Mucosa of descending colon (tissue), 3 donors: ENCODE results near the gene MAPKAP1. TPM values are rescaled to one million over a fixed set of nuclear protein-coding genes. Genes with fewer than 3 reads are reported as not detected.

Experiments used
- ATAC-seq: fragments of 200-7000 bp; cut with Tn5 transposase; one replicate; pipeline ENCODE4 v1.9.1; 2020; ENCODE audit warnings: mild to moderate bottlenecking, moderate library complexity
- DNase-seq, 3 donors: peaks; one replicate each; pipeline ENCODE4 v3.0.0-alpha.2; 2020
- H3K36me3 ChIP-seq: fragments of 200-600 bp; one replicate; pipeline ENCODE4 v1.8.0; 2021; ENCODE audit warnings: low read depth, mild to moderate bottlenecking
- H3K4me1 ChIP-seq: fragments of 200-600 bp; one replicate; pipeline ENCODE4 v1.8.0; 2021; ENCODE audit warnings: low read depth, mild to moderate bottlenecking
- H3K4me3 ChIP-seq: fragments of 200-600 bp; one replicate; pipeline ENCODE4 v1.8.0; 2021; ENCODE audit warnings: mild to moderate bottlenecking
- H3K9me3 ChIP-seq: fragments of 200-600 bp; one replicate; pipeline ENCODE4 v1.8.0; 2021; ENCODE audit warnings: mild to moderate bottlenecking
- intact Hi-C, 2 donors: fragments of 100-400 bp; cut with DNase I in 1 of 2; cut with micrococcal nuclease in 1 of 2; formaldehyde crosslinking; loops; one replicate each; pipeline versions ENCODE4 v1.11.0 to v1.11.1; 2022; cut with DNase I, micrococcal nuclease
- total RNA-seq, 3 donors: library from RNA; stranded (reverse); fragmentation: NEBNext Ultra II Directional in 2 of 3; extraction: Animal tissue kit (Norgen Biotek cat#: 25700) in 2 of 3; gene quantifications; one replicate each; pipeline versions ENCODE4 v1.2.1 to v1.2.4, GENCODE V29; 2021 to 2023
- TF ChIP-seq, protein P1 (sequence below): fragments of 200-600 bp; IDR thresholded peaks from one replicate; pipeline ENCODE4 v1.8.0; 2022; ENCODE audit warnings: antibody characterized with exemption, mild to moderate bottlenecking
- donor health status: DM: no; HTN: no; CAD: no; lungs with moderate emphysema.
- donor health status: DM: no; HTN: no; CAD: no.
- donor health status: DM: no; HTN: yes; CAD: no.

MAPKAP1 gene
- total RNA-seq, 3 donors from 2014 or later, result 73.2 to 98.4 (median 84.9) TPM

GRCh38 chr9:125409637-125410521, 297.1 kb downstream of the MAPKAP1 start:
- no peaks in the 10 kb centered on the region for H3K36me3 ChIP-seq
- H3K4me1 ChIP-seq, result peaks cover 4% of the 10 kb centered on the region
- intact Hi-C loops, result loop anchor here (5.0 to 10.0 kb wide), 5 partner anchors 222 to 825 kb away; partner anchors contain the start of gene PBX3 (in 1 of the 2)
- DNase-seq (no peak), ATAC-seq (peak; percentile 48)
- TF ChIP-seq, protein P1, sequence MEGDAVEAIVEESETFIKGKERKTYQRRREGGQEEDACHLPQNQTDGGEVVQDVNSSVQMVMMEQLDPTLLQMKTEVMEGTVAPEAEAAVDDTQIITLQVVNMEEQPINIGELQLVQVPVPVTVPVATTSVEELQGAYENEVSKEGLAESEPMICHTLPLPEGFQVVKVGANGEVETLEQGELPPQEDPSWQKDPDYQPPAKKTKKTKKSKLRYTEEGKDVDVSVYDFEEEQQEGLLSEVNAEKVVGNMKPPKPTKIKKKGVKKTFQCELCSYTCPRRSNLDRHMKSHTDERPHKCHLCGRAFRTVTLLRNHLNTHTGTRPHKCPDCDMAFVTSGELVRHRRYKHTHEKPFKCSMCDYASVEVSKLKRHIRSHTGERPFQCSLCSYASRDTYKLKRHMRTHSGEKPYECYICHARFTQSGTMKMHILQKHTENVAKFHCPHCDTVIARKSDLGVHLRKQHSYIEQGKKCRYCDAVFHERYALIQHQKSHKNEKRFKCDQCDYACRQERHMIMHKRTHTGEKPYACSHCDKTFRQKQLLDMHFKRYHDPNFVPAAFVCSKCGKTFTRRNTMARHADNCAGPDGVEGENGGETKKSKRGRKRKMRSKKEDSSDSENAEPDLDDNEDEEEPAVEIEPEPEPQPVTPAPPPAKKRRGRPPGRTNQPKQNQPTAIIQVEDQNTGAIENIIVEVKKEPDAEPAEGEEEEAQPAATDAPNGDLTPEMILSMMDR, result no peak
- no peak overlapping the region for H3K4me3 ChIP-seq
- no peaks in the 10 kb centered on the region for H3K9me3 ChIP-seq

GRCh38 chr9:125409217-125409636, 297.8 kb downstream of the MAPKAP1 start:
- no peak for ATAC-seq
- intact Hi-C loops, result loop anchor here (5.0 to 10.0 kb wide), 4 partner anchors 223 to 826 kb away; partner anchors contain the start of gene PBX3 (in 1 of the 2)

GRCh38 chr9:125407974-125408900, 298.8 kb downstream of the MAPKAP1 start:
- H3K36me3 ChIP-seq, result no peaks in the 10 kb centered on the region
- no peak overlapping the region for H3K4me3 ChIP-seq
- peak; percentile 87 for ATAC-seq
- intact Hi-C loops, result loop anchor here (5.0 to 10.0 kb wide), 4 partner anchors 224 to 827 kb away; partner anchors contain the start of gene PBX3 (in 1 of the 2)
- DNase-seq, result peak; percentile 75 to 85 (median 83)
- H3K9me3 ChIP-seq, result no peaks in the 10 kb centered on the region
- H3K4me1 ChIP-seq, result peaks cover 4% of the 10 kb centered on the region
- TF ChIP-seq, protein P1, result peak; percentile 68

More at GRCh38 chr9:125409217-125409636, 297.8 kb downstream of the MAPKAP1 start:
- TF ChIP-seq, protein P1, result no peak
- peaks cover 4% of the 10 kb centered on the region for H3K4me1 ChIP-seq
- peak in 1 of 3 donors; percentile 31 for DNase-seq
- no peaks in the 10 kb centered on the region for H3K36me3 ChIP-seq
- no peaks in the 10 kb centered on the region for H3K9me3 ChIP-seq
- no peak overlapping the region for H3K4me3 ChIP-seq

DNA sequence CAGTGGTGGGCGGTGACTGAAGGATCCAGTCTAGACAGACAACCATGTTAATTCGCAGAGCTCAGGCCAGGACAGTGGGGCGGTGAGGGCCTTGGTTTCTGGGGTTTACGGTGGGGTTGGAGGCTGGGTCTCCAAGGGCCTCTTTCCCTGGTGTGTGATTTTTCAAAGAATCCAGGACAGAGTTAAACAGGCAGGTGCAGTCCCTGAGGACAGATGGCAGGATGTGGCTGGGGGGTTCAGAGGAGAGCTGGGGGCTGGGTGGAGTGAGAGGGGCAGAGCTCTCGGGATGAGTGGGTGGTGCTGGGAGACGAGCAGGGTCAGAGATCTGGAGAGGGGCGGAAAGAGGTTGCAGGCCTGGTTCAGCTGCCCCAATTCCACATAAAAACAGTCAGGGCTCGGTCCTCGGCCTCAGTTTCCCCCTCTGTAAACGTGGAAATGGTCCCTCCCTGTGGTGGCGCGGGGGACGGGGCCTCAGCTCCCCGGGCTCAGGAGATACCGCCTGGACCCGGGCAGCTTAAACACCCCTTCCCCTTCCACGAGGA, 299.5 kb downstream of the MAPKAP1 start:
- H3K36me3 ChIP-seq, result no peaks in the 10 kb centered on the region
- no peaks in the 10 kb centered on the region for H3K9me3 ChIP-seq
- ATAC-seq (peak; percentile 4), DNase-seq (no peak)
- no peak overlapping the region for H3K4me3 ChIP-seq
- intact Hi-C loops, result loop anchor here (5.0 to 10.0 kb wide), 4 partner anchors 225 to 827 kb away; partner anchors contain the start of gene PBX3 (in 1 of the 2)
- H3K4me1 ChIP-seq, result peaks cover 4% of the 10 kb centered on the region
- TF ChIP-seq, protein P1, result no peak

- Histone ChIP-seq H3K4me3 (no peak overlapping the region), H3K36me3 (no peaks in the 10 kb centered on the region), H3K4me1 (peaks cover 4% of the 10 kb centered on the region), H3K9me3 (no peaks in the 10 kb centered on the region)
- TF ChIP-seq, protein P1, result no peak
- DNase-seq (no peak), ATAC-seq (no peak)
- intact Hi-C loops, result loop anchor here (5.0 to 10.0 kb wide), 4 partner anchors 226 to 828 kb away; partner anchors contain the start of gene PBX3 (in 1 of the 2)
These were observed 300.3 kb downstream of the MAPKAP1 start for GRCh38 chr9:125406810-125407087.
